Erythroblast (primary cell): ENCODE results near the gene LTBP1.

ENCODE experiments used
- GATA1 ChIP-seq: IDR thresholded peaks from 2 replicates; pipeline ENCODE4 v1.6.1; 2011; ENCODE audit warnings: low read depth, mild to moderate bottlenecking, control low read depth, low read length, moderate library complexity
- POLR2A ChIP-seq: IDR thresholded peaks from 2 replicates; pipeline ENCODE4 v1.6.1; 2011; ENCODE audit warnings: mild to moderate bottlenecking, low read length

DNA sequence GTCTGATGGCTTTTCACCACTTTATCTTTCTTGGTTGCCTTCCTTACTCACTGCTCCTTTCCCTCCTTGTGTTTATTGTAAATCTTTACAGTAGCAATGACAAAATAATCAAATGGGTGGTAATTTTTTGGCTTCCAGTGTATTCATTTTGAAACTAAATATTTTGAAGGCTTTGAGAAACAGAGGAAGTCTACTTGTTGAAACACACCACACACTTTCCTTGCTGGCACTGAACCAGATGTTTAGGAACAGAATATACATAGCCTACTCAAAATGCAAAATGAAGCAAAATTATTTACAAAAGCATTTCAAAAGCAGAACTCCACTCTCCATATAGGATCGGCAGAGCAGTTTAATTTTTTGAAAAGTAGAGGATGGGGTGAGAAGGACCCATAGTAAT is 189.8 kb downstream of the LTBP1 start:
- TF ChIP-seq POLR2A (no peak), GATA1 (no peak)
